Right atrium auricular region (tissue), 2 donors: ENCODE data around the gene LDLRAD3. TPM values are rescaled to one million over a fixed set of nuclear protein-coding genes. Genes with fewer than 3 reads are reported as not detected.

Experiments used
- DNase-seq: peaks from one replicate; pipeline ENCODE4 v3.0.0-alpha.2; 2019; ENCODE audit warnings: low spot score
- H3K27ac ChIP-seq, 2 donors: fragments of 200-600 bp; sonication (generic); 1 replicate in 1 of 2; 2 replicates in 1 of 2; pipeline ENCODE4 v1.5.1; 2016 to 2019
- H3K27me3 ChIP-seq, 2 donors: fragments of 200-600 bp; sonication (generic); one replicate each; pipeline versions ENCODE4 v1.5.1 to v1.6.0; 2017 to 2019
- H3K36me3 ChIP-seq: fragments of 200-600 bp; sonication (generic); one replicate; pipeline ENCODE4 v1.5.1; 2016
- H3K4me1 ChIP-seq, 2 donors: fragments of 200-600 bp; sonication (generic); one replicate each; pipeline versions ENCODE4 v1.5.1 to v1.6.0; 2017 to 2019
- H3K4me3 ChIP-seq, 2 donors: fragments of 200-600 bp; sonication (generic); 1 replicate in 1 of 2; 2 replicates in 1 of 2; pipeline ENCODE4 v1.5.1; 2017 to 2019; ENCODE audit warnings: mild to moderate bottlenecking in 1 of 2, moderate library complexity in 1 of 2
- H3K9me3 ChIP-seq, 2 donors: fragments of 200-600 bp; sonication (generic); one replicate each; pipeline ENCODE4 v1.5.1; 2019
- total RNA-seq, 2 donors: library from RNA; depleted of rRNA; stranded (reverse); fragments of >200 nt; gene quantifications; one replicate each; pipeline ENCODE4 v1.1.0, GENCODE V29; 2016
- TF ChIP-seq, protein P1 (sequence below), 2 donors: fragments of 200-600 bp; sonication (generic); IDR thresholded peaks; one replicate each; pipeline ENCODE4 v1.5.1; 2019; ENCODE audit warnings: antibody characterized with exemption in 2 of 2

The LDLRAD3 gene
- total RNA-seq, 2 donors from 2014 or later, result 3.6 to 7.0 TPM

GRCh38 chr11:36213393-36213840 lies 269.6 kb downstream of the LDLRAD3 start:
- no peak for DNase-seq
- H3K9me3 ChIP-seq, result no peaks in the 10 kb centered on the region
- no peaks in the 10 kb centered on the region for H3K4me1 ChIP-seq
- no peaks in the 10 kb centered on the region for H3K36me3 ChIP-seq
- no peak overlapping the region for H3K4me3 ChIP-seq
- no peak overlapping the region for H3K27ac ChIP-seq
- TF ChIP-seq, protein P1, sequence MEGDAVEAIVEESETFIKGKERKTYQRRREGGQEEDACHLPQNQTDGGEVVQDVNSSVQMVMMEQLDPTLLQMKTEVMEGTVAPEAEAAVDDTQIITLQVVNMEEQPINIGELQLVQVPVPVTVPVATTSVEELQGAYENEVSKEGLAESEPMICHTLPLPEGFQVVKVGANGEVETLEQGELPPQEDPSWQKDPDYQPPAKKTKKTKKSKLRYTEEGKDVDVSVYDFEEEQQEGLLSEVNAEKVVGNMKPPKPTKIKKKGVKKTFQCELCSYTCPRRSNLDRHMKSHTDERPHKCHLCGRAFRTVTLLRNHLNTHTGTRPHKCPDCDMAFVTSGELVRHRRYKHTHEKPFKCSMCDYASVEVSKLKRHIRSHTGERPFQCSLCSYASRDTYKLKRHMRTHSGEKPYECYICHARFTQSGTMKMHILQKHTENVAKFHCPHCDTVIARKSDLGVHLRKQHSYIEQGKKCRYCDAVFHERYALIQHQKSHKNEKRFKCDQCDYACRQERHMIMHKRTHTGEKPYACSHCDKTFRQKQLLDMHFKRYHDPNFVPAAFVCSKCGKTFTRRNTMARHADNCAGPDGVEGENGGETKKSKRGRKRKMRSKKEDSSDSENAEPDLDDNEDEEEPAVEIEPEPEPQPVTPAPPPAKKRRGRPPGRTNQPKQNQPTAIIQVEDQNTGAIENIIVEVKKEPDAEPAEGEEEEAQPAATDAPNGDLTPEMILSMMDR (IDR thresholded peaks at IDR 0.05), result no peak
- no peaks in the 10 kb centered on the region for H3K27me3 ChIP-seq

DNA sequence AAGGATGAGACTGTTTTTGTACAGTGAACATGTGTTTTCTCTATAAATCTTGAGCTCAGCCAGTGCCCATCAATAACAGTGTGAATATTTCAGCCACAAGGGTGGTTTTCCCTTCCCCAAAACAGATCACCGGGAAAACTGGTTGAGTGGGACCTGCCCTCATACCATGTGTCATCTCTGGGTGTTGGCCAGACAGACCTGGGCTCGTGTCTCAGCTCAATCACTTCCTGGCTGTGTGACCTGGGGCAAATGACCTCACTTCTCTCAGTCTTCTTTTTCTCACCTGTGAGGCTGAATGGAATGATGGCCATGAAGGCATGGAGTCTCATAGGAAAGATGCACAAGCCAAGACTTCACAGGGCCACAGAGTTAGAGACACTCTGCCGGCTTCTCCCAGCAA lies 270.6 kb downstream of the LDLRAD3 start:
- TF ChIP-seq, protein P1 (IDR thresholded peaks at IDR 0.05), result no peak
- no peaks in the 10 kb centered on the region for H3K36me3 ChIP-seq
- no peaks in the 10 kb centered on the region for H3K4me1 ChIP-seq
- no peak for DNase-seq
- H3K4me3 ChIP-seq, result no peak overlapping the region
- H3K27ac ChIP-seq, result no peak overlapping the region
- no peaks in the 10 kb centered on the region for H3K27me3 ChIP-seq
- peaks cover 0 to 3% of the 10 kb centered on the region in 2 donors for H3K9me3 ChIP-seq

- no peaks in the 10 kb centered on the region for H3K27me3 ChIP-seq
- no peaks in the 10 kb centered on the region for H3K4me1 ChIP-seq
- H3K36me3 ChIP-seq, result no peaks in the 10 kb centered on the region
- H3K4me3 ChIP-seq, result no peak overlapping the region
- H3K27ac ChIP-seq, result no peak overlapping the region
- TF ChIP-seq, protein P1 (IDR thresholded peaks at IDR 0.05), result no peak
- no peak for DNase-seq
- H3K9me3 ChIP-seq, result peaks cover 2 to 9% of the 10 kb centered on the region in 2 donors
Measured at GRCh38 chr11:36214976-36215692, 271.3 kb downstream of the LDLRAD3 start.

DNA sequence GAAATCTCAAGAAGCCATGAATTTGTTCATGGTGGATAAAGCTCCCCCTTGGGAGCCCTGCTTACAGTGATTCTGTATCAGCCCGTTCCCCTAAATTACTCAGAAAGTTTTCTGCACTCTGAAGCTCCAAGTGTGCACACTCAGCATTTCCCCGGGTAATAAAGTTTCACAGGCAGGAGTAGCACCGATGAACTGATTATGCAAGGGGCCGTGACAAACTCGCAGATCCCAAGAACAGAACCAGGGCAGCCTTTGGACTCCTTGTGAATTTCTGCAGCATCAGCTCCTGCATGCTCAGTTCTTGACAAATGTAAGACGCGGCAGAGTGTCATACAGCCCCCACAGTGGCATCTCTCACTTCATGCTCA lies 271.8 kb downstream of the LDLRAD3 start:
- TF ChIP-seq, protein P1 (IDR thresholded peaks at IDR 0.05), result no peak
- Histone ChIP-seq H3K9me3 (peaks cover 6 to 15% of the 10 kb centered on the region in 2 donors), H3K4me1 (no peaks in the 10 kb centered on the region), H3K36me3 (no peaks in the 10 kb centered on the region), H3K27me3 (no peaks in the 10 kb centered on the region), H3K27ac (no peak overlapping the region), H3K4me3 (no peak overlapping the region)
- no peak for DNase-seq

DNA sequence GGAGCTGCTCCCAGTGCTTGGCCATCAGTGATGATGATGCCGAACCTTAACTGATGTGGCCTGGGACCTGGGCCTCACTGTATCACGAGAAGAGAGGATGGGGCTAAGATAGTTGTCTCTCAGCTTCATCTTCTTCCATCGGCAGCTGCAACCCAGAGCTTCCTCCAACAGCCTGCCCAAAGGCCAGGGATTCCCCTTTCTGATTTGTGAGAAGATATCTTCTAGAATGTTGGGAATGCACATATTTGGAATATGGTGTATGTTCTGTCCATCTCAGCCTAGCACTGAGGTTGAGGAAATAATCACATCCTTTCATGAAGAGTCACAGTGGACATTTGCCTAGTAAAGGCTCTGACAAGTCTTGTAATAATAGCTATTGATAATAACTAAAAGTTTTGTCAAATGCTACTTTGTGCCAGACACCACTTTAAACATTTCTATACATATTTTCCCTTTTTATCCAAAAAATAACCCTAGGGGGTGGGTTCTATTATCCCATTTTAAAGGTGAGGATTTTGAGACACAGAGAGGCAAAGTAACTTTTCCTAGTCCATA lies 272.3 kb downstream of the LDLRAD3 start:
- DNase-seq, result no peak
- Histone ChIP-seq H3K27me3 (no peaks in the 10 kb centered on the region), H3K36me3 (no peaks in the 10 kb centered on the region), H3K9me3 (peaks cover 6 to 16% of the 10 kb centered on the region in 2 donors), H3K4me3 (no peak overlapping the region), H3K4me1 (no peaks in the 10 kb centered on the region), H3K27ac (no peak overlapping the region)
- TF ChIP-seq, protein P1 (IDR thresholded peaks at IDR 0.05), result no peak
